GM12864 (cell line): ENCODE measurements around the gene RELT.

Source experiments
- DNase-seq: peaks from one replicate; pipeline ENCODE4 v3.0.0-alpha.2; 2011; ENCODE audit warnings: low read depth
- H3K4me3 ChIP-seq: 2 replicates; pipeline ENCODE4 v1.5.1; 2011; ENCODE audit warnings: mild to moderate bottlenecking, low read depth, low read length, control low read depth
- TF ChIP-seq, protein P1 (sequence below): IDR thresholded peaks from 2 replicates; pipeline ENCODE4 v1.5.1; 2011; ENCODE audit warnings: low read depth, mild to moderate bottlenecking, moderate library complexity, low read length, control low read depth, inconsistent platforms; ENCODE audit errors: missing control alignments

RELT gene, protein sequence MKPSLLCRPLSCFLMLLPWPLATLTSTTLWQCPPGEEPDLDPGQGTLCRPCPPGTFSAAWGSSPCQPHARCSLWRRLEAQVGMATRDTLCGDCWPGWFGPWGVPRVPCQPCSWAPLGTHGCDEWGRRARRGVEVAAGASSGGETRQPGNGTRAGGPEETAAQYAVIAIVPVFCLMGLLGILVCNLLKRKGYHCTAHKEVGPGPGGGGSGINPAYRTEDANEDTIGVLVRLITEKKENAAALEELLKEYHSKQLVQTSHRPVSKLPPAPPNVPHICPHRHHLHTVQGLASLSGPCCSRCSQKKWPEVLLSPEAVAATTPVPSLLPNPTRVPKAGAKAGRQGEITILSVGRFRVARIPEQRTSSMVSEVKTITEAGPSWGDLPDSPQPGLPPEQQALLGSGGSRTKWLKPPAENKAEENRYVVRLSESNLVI

DNA sequence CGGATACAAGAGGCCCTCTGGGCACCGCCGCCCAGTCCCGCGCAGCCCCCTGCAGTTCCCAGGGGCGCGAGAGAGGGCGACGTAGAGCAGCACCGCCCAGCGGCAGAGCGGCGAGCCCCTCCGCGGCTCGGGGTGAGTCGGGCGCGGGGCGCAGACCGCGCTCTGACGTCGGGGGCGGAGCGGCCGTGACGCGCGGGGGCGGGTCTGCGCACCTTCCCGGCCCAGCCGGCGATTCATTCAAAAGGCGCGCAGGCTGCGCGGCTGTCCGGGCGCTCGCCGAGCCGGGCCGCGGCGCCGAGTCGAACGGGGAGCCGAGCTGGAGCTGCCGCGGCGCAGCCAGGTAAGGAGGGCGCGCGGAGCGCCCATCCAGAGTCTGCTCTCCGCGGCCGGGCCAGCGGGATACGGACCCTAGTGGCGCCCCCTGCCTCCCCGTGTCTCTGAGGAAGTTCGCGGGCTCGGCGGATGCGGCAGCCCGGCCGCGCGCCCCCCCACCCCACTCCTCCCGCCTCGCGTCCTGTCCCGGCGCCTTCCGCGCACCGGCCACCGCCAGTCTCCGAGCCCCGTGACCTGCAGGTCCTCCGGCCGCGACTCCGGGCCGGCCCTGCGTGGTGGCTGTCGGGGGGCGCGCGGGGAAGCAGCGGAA, at the start of gene RELT:
Gene RELT (plus strand): TSS at position 240 of the 643 bp plus-strand sequence. CDS start 12,738 bp downstream, outside the sequence.
- no peak for DNase-seq
- TF ChIP-seq, protein P1, sequence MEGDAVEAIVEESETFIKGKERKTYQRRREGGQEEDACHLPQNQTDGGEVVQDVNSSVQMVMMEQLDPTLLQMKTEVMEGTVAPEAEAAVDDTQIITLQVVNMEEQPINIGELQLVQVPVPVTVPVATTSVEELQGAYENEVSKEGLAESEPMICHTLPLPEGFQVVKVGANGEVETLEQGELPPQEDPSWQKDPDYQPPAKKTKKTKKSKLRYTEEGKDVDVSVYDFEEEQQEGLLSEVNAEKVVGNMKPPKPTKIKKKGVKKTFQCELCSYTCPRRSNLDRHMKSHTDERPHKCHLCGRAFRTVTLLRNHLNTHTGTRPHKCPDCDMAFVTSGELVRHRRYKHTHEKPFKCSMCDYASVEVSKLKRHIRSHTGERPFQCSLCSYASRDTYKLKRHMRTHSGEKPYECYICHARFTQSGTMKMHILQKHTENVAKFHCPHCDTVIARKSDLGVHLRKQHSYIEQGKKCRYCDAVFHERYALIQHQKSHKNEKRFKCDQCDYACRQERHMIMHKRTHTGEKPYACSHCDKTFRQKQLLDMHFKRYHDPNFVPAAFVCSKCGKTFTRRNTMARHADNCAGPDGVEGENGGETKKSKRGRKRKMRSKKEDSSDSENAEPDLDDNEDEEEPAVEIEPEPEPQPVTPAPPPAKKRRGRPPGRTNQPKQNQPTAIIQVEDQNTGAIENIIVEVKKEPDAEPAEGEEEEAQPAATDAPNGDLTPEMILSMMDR, result peak; percentile 80
- H3K4me3 ChIP-seq, result peak within 1 kb of the TSS; percentile 96

DNA sequence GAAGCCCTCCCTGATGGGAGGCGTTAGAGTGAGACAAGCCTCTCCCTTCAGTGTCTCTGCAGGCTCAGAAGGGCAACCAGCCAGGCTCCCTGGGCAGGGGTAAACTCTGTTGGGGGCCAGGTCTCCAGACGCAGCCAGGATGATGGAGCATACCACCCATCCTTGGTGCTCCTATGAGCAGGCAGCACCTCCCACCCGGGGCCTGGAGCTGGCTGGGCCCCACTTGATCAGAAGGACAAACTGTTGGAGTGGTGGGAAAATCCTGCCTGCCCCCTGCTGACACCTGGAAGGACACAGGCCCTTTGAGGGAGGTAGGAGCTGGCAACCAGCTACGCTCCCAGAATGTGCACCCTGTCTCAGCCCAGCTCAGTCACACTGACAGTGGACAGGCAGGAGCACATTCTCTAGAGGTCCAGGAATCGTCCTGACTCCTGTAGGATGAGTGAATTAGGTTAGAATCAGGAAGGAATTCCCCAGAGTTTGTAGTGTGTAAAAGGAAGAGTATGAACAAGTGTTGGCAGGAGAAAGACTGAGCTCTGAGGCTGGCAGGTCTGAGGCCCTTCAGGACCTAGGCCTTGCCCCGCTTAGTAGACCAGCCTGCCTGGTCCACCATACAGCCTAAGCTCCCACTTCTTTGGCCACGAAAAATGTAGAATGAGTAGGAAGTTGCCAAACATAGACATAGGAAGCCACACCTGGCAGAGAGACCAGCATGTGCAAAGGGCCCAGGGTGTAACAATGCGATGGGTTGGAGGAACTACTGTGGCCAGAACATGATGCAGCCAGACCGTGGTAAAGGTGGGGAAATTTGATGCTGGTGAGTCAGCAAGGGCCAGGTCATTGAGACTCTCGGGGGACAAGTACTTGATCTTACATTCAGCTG, 49.0 kb upstream of the RELT start:
- TF ChIP-seq, protein P1, result no peak
- DNase-seq, result peak; percentile 43
- no peak overlapping the region for H3K4me3 ChIP-seq

DNA sequence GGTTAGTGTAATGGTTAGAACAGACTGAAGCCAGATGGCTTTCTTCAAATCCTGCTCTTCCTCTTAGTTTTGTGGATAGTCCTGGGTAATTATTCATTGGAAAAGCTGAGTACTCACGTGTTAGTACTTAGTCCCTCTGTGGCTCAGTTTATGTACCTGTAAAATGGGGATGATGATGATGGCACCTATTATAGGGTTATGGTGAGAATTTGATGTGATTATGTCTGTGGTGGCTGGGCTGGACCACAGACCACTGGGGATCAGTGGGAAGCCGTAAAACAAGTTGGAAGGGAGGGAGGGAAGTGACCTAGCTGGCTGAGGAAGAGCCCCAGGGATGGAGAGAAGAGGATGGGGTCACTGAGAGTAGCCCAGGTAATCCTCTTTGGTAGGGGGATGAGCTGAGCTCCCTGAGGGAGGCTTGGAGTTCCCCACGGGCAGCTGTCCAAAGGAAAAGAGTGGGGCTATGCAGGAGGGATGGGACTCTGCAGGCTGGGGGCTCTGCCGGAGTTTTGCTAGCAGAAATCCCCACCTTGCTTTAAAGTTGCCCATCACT, 48.3 kb upstream of the RELT start:
- DNase-seq, result no peak
- H3K4me3 ChIP-seq, result no peak overlapping the region
- TF ChIP-seq, protein P1, result no peak

DNA sequence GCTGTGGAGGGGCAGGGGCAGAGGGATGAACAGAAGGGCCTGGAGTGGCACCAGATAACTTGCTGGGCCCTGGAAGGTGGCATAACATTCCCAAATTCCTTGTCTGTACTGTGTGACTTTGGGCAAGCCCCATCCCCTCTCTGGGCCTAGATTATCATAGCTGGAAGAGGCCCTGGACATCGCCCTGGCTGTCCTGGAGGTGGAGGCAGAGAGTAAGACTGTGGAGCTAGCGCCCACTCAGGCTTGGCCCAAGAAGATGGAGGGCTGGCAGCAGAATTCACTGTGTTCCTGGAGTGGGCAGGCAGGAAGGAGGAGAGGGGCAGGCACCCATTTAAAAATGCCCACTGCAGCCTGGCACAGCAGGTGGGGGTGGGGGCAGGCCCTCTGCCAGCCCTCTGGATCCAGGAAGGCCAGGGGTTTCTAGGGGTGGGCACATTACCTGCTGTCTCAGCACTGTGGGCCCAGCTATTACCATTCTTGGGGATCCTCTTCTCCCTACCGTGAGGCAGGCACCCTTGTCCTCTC, 45.6 kb upstream of the RELT start:
- TF ChIP-seq, protein P1, result no peak
- no peak for DNase-seq
- H3K4me3 ChIP-seq, result no peak overlapping the region

DNA sequence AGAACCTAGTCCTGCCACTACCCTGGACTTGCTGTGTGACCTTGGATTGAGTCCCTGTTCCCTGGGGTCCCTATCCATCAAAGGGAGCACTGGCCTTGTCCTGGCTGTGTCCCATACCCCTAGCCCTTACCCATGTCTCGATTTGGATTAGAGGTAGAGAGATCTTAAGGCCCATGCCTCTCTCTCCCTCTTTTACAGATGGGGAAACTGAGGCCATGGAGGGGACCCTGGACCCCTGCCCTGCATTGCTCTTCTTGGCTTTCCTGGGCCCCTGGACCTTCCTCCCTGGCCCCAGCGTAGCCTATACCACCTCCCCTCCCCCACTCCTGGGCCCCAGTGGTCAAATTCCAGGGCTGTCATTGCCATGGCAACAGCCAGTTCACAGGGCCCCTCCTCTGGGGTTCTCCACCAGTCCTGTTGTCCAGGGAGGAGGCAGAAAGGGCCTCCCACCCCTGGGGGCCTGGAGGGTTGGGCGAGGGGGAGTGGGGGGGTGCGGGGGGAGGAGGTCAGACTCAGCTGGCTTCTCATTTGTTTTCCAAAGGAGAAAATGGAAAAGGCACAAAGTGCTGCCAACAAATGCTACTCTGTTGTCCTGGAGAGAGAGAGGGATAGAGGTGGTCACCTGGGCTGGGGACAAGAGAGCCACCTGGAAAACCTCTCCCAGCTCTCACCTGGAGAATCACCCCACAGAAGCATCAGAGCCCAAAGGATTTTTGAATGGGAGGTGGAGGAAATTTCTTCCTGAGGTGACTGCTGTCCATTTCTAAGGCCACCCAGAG, 44.9 kb upstream of the RELT start:
- no peak overlapping the region for H3K4me3 ChIP-seq
- DNase-seq, result no peak
- TF ChIP-seq, protein P1, result no peak

DNA sequence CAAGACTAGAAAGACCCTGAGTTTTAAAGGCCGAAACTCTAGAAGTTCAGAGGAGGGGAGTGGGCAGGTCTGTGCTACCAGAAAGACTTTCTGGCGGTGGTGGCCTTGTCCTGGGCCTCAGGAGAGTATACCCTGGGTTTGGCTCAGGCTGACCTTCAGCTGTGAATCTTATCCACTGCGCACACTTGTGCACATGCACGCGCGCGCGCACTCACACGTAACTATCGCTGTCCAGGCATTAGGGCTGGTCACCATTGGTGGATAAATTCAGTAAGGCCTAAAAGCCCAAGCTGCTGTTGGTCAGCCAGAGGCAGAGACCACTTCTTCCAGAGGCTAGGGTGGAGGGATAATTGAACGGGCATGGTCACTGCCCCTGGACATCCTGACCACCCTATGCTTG, 43.0 kb upstream of the RELT start:
- TF ChIP-seq, protein P1, result no peak
- no peak for DNase-seq
- no peak overlapping the region for H3K4me3 ChIP-seq
